HG02840 (cell line): ENCODE measurements around the gene HIBCH.

Experiments used
- ATAC-seq: cut with Tn5 transposase; IDR thresholded peaks from one replicate; pipeline ENCODE4 v1.9.1; 2021; ENCODE audit warnings: mild to moderate bottlenecking, moderate library complexity, moderate number of reproducible peaks; ENCODE audit not compliant: unreplicated experiment, low FRiP score

HIBCH gene

DNA sequence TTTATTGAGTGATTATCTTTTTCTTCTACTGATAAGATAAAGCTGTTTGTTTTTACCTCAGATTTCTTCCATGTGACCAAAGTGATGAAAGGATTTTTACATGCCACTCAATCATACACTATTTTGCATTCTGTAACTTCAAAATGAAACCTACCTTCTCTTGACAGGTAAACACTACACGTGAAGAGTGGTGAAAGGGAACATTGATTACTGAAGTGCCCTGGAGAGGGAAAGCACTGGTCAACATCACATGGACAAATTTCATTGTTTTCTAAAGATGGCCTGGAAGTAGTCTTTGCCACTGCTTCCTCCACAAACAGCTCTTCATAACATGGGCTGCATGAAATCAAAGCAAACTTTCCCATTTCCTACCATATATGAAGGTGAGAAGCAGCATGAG lies 120.1 kb downstream of the HIBCH start:
- ATAC-seq, result no peak

DNA sequence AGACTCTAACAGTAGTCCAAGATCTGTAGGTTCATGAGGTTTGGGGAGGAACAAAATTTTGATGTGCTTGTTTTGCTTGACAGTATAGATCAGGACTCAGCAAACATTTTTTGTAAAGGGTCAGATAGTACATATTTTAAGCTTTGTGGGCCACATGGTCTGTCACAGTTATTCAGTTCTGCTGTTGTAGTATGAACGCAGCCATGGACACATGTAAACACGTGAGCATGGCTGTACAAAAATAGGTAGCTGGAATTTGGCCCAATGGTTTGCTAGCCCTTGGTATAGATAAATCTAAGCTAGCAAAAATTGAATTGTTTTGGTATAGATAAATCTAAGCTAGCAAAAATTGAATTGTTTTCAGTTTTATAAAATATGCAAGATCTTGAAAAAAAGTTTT lies 120.5 kb downstream of the HIBCH start:
- no peak for ATAC-seq

DNA sequence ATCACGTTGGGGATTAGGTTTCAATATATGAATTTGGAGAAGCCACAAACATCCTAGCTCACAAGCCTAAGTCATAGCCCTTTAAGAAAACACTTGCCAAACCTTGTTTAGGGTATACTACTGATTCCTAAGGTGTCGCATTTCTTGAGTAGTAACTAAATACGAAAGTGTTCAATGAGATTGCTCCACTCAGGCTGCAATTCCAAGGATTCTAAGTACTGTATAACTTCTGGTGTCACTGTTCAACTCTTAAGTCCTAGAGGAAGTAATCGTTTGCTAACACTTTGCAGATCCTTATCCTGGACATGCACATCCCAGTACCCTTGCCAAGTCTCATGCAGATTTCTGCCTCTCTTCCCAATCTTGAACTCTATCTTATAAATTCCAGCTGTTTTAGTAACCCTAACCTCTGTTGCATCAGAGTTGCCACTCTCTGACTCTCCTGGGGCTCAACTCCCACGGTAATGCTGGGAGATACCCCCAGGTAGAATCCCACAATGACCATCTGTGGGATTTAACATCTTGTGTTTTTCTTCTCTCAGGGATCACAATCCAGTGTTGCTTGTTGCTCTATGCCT lies 122.4 kb downstream of the HIBCH start:
- no peak for ATAC-seq

DNA sequence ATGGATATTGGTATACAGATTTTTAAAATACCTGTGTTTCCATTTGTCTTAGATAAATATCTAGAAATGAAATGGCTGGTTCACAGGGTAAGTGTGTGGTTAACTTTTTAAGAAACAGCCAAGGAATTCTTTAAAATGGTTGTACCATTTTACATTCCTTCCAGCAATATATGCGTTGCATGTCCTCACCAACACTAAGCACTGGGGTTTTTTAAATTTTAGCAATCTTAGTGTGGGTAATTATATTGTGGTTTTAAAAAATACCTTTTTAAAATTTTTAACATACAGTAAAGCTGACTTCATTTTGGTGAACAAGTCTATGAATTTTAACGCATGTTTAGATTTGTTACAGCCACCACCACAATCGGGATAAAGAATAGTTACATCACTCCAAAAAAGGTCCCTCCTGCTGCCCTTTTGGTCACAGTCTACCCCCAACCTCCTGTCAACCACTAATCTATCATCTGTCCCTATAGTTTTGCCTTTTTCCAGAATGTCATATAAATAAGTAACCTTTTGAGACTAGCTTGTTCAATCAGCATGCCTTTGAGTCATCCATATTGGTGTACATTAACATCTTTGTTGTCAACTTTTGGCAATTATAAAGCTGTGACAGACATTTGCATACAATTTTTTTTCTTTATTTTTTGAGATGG lies 129.0 kb downstream of the HIBCH start:
- no peak for ATAC-seq

DNA sequence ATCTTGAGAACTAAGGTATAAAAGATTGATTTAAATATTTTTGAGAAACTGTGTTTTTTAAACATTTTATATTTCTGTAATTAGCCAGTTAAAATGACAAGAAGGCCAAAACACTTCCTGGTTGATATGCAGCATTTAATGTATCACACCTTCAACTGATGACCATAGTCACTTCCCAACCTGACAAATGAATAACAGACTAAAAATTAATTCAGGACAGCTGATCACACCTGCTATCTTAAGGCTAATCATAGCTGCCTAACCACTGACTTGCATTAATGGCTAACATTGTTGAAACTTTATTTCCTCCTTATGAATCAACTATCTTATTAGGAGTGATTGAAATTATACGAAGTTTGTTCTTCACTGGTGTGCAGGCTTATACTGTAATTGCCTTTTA lies 131.3 kb downstream of the HIBCH start:
- ATAC-seq, result no peak

DNA sequence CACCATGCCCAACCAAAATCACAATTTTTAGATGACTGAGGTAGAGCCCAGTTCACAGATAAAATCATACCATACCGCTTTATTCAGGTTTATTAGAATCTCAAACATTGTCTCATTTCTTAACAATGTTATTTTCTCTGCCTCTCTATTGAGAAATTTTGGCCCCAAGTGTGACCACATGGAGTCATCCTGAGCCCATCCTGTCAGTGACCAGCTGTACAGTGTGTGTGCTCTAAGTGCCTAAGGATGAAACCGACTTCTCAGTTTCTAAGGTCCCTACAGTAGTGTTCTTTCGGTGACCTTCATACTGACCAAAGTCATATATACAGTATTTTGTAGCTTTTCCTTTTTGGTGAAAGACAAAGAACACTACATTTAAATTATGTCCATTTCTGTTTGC lies 133.4 kb downstream of the HIBCH start:
- ATAC-seq, result no peak

DNA sequence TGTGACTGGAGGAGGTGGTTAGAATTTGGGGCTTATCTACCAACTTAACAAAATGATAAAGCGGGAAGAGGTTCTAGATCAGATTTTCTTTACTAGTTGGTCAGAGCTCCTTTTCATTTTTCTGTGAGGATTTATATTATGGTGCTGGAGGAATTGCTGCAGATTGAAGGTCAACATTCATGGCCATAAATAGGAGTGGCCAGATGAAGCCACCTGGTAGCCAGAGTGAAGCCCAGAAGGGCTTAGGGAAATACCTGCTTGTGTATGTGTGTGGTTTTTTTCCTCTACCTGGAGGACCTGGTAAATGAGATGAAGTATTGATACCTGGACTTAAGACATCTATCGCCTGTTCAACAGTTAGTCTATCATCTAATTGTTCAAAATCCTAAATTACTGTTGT lies 134.2 kb downstream of the HIBCH start:
- ATAC-seq, result no peak

DNA sequence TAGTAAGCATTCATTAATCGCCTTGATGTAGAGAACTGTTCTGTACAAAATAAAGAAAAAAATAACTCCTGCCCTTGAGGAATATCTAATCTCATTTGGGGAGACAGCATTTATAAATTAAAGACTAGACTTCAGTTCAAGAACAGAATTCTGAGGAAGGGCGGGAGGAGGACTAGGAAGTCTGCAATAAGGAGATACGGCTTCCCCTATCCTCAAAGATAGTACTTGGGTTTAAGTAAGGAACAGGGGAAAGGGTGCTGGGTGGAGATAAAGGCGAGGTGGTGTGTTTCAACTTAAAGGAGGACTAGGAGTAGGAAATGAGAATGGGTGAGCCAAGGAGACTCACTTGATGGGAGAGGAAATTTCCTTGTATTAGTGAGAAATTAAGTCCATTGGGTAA lies 135.2 kb downstream of the HIBCH start:
- ATAC-seq, result no peak

DNA sequence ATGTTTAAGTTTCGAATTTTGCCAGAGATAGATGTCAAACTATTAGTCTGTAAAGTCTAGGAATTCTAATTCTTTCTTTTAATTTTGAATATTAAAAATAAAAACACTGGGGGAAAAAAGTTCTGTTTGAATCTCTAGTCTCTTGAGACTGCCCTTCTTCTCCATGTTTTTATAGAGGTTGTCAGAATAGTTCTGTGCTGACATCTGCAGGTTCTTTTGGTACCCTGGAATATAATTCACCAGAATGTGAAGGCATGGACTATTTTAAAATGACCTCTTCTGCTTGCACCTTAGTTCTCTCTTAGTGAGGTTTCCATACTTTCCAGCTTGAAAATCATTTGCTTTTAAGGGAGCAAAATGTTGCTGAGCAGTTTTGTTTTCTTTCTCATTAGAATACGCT lies 136.1 kb downstream of the HIBCH start:
- no peak for ATAC-seq

DNA sequence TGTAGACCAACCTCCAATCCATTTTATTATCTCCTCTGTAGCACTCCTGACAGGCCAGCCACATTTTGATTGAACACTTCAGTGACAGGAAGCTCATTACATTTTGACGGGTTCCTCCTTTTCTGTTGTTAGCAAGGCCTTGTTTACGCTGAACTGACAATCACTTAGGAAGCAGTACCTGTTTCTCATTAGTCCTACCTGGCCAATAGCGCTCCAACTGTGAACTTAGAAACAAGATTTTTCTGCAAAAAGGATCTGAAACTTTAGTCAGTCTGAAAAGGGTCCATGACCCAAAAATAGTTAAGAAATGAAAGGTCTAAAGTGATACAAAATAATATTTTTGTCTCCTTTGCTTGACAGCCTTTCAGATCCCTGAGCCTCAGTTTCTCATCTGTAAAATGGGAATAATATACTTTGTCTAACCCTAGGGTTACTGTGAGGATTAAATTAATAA lies 137.5 kb downstream of the HIBCH start:
- no peak for ATAC-seq

DNA sequence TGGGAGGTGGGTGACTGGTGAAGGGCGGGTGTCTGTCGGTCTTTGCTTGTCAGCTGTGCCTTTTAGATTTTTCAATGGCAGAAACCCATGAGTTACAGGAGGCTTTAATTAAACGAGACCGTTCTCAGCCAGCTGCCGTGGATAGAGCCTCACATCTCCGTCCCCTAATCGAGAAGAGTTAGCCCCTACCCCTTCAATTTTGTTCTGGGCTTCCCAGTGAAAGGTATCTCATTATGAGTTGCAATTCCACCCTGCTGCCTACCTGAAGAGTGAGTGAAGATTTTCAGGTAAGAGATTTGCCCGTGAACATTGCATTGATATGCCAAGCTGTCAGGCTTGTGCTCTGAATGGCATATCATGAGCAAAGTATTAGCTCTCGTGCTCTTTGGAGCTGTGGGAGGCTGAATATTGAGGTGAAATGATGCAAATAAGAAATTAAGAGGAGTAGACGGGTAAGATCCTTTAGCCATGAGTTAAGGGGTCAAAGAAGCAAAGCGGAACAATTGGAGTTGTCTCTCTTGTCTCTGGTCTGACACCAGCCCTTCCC lies 138.4 kb downstream of the HIBCH start:
- no peak for ATAC-seq

DNA sequence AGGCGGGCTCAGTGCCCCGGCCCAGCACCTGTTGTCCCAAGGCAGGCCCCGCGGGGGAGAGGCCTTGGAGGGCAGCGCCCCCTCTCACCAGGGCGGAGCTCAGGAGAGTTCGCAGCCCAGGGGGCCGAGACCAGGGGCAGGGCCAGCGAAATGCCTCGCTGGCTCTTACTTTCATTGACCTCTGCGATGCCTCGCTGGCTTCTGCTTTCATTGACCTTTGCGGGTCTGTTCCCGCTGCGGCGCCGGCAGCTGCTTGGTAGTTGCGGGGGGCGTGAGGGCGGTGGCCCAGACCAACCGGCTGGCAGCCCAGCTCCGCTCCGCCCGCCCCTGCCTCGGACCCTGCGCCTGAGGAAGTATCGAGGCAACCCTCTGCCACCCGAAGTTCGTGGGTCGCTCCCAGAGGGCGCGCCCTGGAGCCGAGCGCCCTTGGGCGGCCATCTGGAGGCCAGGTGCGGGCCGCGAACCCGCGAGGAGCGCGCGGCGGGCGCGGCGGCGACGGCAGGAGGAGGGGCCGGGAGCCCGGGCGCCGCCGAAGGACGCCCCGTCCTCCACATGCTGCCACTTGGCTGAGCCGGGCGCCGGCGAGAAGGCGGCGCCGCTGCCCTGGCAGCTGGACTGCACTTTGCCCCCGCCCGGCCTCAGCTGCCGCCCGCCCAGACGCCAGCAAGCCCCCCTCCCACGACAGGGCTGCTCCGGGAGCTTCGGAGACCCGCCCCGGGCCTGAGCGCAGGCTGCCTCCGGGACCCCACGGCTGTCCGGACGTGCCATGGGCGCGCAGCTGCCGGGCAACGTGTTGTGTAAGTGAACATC lies 139.1 kb downstream of the HIBCH start:
- peak; percentile 78 for ATAC-seq

DNA sequence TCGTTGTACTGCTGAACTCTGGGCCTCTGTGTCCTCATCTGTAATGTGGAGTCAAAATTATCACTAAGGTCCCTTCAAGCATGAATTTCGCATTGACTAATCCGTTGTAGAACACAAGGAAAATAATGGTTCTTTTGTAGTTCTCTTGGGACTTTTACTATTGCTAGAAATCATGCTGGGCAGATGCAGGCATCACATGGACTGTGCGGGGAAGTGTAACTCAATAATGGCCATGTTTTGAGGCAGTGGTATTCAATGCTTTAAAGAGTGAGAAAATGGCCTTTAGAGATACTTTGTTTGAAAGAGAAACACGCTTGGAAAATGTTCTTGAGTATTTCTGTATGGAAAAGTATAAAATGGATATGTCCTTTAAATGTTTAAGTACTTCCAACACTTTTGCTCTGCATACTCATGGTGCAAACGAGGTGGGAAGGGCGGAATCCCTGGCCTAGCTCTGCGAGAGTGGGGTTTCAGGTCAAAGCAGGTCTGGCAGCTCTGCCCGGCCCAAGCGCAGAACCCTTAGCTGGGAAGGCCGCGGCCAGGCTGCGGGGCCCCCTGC lies 139.8 kb downstream of the HIBCH start:
- ATAC-seq, result no peak

DNA sequence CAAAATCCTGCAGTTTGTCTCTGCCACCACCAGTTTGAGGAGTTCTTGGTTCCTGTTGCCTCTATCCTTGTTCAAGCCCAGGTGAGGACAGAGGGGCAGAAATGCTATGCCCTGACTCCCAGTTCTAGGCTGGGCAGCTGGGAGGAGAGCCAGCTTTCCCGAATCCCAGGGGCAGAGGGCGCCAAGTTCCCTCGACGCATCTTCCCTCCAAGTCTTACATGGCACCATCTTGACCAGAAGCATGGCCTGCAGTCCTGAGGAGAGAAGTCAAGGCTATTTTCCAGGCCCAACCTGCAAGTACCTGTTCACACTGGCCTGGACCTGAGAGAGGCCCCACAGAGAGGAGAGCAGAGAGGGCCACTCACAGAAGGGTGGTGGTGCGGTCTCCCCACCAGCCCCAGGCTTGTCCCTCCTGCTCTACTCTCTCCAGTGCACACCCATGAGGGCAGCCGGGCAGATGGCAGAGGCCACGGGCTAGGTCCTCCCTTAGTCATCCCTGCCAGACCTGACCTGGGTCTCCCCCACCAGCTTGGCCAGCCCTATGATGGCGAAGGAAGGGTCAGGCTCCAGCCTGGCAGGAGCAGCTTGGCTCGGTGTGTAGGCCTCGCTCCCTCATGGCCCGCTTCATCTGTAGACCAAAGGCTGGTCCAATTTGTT lies 141.4 kb downstream of the HIBCH start:
- ATAC-seq, result no peak

DNA sequence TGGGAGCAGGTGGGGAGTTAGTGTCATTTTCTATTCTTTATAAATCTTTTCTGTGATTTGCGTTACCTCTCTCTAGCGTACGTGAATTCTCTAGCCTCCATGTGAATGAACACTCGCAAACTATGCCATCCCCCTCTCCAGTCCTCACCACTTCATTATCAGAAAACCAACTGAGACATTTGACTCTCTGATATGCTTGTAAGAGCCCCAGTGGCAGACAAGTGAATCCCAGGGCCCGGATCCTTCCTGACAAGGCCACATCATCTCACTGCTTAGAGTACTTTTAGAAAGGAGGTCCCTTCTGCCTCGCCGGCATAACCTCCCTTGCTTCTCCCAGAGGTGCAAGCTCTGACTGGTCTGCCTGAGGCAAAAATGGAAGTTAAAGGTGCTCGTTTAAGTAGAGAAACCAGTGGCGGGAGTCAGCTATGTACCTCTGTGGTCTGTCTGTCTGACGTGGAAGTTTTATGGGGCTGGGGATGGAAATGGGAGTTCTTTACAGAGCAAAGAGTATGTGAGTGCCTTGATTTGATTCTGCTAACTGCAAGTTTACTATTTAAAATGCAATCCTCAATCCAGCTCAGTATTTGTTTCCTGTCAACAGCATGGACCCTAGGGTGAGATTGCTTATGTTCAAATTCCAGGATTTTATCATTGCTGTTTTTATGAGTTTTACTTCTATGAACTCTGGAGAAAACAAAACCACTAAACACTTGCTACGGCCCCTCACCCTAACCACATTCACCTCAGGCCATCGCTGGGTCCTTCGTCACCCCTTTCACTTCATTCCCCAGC lies 142.2 kb downstream of the HIBCH start:
- ATAC-seq, result no peak

DNA sequence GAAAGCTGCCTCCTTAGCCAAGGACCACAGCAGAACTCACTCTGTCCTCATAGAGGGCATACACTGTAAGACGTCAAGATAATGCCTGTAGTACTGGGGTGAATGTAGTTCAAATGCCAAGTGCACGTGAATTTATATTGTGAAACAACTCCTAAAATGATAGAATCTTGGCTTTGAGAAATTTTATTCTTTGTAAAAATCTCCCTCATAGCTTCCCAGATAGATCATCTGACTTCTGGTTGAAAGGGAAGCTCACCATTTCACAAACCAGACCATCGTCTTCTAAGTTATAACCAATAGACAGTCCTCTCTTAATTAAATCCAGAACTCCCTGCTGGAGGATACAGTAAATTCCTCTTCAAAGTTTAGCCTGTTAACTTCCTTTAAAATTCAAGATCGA lies 146.2 kb downstream of the HIBCH start:
- no peak for ATAC-seq

DNA sequence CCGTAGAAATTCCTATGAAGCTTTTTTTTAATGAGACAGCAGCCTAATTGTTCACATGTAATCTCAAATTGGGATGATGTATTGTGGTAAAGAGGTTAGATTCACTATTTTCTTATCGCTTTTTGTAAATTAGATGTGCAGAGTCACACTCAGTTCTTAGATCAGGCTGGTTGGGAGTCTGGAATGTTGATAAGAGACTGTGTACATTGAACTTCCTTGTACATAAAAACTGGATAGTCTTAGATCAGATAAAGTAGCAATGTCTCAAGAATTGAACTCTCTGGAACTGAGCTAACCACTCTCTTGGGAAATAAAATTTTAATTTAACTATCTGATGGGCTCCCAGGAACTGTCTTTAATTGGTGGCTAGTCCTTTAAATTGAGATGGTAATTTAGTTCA lies 149.0 kb downstream of the HIBCH start:
- no peak for ATAC-seq

DNA sequence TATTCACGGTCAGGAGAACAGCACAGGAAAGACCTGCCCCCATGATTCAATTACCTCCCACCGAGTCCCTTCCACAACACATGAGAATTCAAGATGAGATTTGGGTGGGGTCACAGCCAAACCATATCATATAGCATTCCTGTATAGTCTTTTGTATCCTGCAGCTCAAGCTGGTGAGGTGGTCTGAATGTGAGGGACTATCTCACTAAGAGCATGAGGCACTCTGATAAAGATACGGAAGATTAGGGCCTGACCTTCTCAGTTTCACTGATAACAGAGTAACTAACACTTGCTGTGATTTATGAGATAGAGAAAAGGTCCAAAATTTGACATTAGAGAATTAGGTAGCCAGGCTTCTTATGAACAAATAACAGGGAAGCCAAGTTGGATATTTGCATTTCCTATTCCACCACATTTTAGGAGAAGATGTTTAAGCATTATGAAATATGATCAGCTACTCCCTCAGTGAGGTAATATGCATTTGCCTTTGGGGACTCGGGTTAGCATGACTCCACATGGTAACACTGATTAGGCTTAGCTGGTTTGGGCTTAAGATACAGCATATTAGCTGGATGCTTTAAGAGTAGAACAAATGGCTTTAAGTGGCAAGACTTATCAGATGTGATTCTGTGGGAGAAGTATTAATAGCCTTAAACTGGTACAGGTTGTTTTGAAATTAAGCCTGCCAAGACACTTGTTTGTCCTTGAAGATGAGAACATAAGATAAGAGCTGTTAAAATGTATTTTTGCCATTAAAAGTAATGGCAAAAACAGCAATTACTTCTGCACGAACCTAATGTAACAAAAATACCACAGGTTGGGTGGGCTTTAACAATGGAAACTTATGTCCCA lies 150.2 kb downstream of the HIBCH start:
- no peak for ATAC-seq

DNA sequence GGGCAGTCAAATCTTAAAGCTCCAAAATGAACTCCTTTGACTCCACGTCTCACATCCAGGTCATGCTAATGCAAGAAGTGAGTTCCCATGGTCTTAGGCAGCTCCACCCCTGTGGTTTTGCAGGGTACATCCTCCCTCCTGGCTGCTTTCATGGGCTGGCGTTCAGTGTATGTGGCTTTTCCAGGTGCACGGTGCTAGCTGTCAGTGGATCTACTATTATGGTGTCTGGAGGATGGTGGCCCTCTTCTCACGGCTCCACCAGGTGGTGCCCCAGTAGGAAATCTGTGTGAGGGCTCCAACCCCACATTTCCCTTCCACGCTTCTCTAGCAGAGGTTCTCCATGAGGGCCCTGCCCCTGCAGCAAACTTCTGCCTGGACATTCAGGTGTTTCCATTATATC lies 151.9 kb downstream of the HIBCH start:
- ATAC-seq, result no peak
